Measurements from ENCODE around the gene OTUD4. TPM values are rescaled to one million over a fixed set of nuclear protein-coding genes. Genes with fewer than 3 reads are reported as not detected.
A peak's percentile ranks its signal among the peaks of the same experiment; 100 is the strongest.
"Not testable (repeated sequence)": the region's sequence is repeated elsewhere in the genome, so short reads cannot be mapped to it uniquely, and the experiment has no call there.

Gene OTUD4
- polyA plus RNA-seq, 3 donors from 2014 or later = 3.0 to 13.0 (median 8.2) TPM

DNA sequence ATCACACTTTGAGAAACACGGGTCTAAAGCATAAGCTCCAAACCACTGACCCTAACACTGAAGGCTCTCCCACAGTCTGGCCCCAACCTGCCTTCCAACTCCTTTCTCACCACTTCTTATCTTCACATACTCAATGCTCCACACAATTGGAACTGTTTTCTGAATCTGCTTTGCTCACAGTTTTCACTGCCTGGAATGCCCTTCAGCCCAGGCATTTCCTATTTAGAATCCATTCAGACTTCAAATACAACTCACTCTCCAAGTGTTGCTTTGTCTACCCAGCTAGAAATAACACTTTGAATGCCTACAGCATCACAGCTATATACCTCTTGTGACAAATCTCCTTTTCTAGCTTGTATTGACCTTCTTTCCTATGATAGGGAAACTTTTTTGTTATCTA is 10.2 kb downstream of the OTUD4 start:
- H3K4me1 Mint-ChIP-seq = peaks cover 29 to 65% of the 10 kb centered on the region in 2 donors
- no peak for DNase-seq
- H3K27me3 Mint-ChIP-seq (ENCODE audit: low read depth in 3 of 3) = peaks cover 0 to 4% (median 0%) of the 10 kb centered on the region in 3 donors
- peaks cover 13 to 18% (median 15%) of the 10 kb centered on the region in 3 donors for H3K36me3 Mint-ChIP-seq
- no peak overlapping the region for H3K4me3 Mint-ChIP-seq
- H3K9me3 Mint-ChIP-seq = no peaks in the 10 kb centered on the region
- peak overlapping the region in 5 of 6 donors; percentile 3 to 87 (median 17) for H3K27ac Mint-ChIP-seq

DNA sequence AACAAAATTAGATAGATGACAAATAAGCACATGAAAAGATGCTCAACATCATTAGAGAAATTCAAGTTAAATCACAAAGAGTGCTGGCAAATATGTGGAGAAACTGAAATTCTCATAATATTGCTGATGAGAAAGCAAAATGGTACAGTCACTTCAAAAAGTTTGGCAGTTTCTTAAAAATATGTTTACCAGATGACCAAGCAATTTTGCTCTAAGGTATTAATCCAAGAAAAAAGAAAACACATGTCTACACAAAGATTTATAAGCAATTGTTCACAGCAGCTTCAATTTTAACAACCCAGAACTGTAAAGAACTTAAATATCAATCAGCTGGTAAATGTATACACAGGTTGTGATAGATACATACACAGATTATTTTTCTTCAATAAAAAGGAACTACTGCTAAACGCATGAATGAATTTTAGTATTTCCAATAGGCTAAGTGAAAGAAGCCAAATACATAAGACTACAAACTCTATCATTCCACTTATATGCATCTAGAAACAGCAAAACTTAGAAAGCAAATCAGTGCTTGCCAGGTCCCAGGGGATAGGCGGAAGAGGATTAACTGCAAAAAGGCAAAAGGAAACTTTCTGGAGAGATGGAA is 11.7 kb downstream of the OTUD4 start:
- Mint-ChIP-seq H3K4me3 (no peak overlapping the region), H3K27me3 (ENCODE audit: low read depth in 3 of 3) (peaks cover 0 to 4% (median 0%) of the 10 kb centered on the region in 3 donors), H3K36me3 (peaks cover 7 to 18% (median 15%) of the 10 kb centered on the region in 3 donors), H3K27ac (peak overlapping the region in 4 of 6 donors; percentile 41 to 58 (median 46)), H3K9me3 (no peaks in the 10 kb centered on the region), H3K4me1 (peaks cover 18 to 52% of the 10 kb centered on the region in 2 donors)
- no peak for DNase-seq

DNA sequence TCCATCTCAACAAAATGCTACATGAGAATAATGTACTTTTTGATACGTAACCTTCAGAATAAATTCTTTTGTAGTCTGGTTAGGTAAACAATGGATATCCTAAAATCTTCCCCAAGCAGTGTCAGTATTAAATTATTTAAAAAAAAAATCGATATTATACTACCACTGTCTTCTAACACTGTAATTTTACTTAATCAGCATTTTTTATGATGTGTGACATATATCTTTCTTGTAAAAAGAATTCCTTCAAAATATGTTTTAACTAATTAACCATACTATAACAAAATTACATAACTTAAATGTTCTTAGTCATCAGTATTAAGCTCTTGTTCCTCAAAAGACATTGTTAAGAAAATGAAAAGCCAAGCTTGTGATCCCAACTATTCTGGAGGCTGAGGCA is 12.5 kb downstream of the OTUD4 start:
- peaks cover 3 to 22% (median 11%) of the 10 kb centered on the region in 3 donors for H3K36me3 Mint-ChIP-seq
- H3K4me3 Mint-ChIP-seq = no peak overlapping the region
- no peaks in the 10 kb centered on the region for H3K9me3 Mint-ChIP-seq
- peaks cover 15 to 44% of the 10 kb centered on the region in 2 donors for H3K4me1 Mint-ChIP-seq
- H3K27ac Mint-ChIP-seq = no peak overlapping the region
- DNase-seq = no peak
- H3K27me3 Mint-ChIP-seq (ENCODE audit: low read depth in 3 of 3) = peaks cover 0 to 4% (median 0%) of the 10 kb centered on the region in 3 donors

DNA sequence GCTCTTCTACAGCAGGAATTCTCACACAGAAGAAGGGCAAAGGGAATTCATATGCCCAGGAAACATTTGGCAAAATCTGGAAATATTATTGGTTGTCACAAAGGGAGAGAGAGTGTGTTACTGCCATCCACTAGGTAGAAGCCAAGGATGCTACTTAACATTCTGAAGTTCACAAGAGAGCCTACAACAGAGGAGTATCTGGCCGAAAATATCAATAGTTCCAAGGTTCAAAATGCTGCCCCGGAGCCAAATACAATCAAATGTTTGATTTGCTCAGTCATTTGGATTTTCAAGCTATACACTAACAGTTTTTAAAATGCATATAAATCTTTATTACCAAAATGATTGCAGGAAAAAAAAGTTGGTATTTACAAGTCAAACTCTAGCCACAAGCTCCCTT is 18.8 kb downstream of the OTUD4 start:
- Mint-ChIP-seq H3K36me3 (peaks cover 7 to 22% (median 10%) of the 10 kb centered on the region in 3 donors), H3K9me3 (no peaks in the 10 kb centered on the region), H3K27me3 (ENCODE audit: low read depth in 3 of 3) (peaks cover 0 to 2% (median 0%) of the 10 kb centered on the region in 3 donors), H3K27ac (peak overlapping the region in 3 of 6 donors; percentile 9 to 44 (median 18)), H3K4me3 (no peak overlapping the region), H3K4me1 (peaks cover 2 to 8% of the 10 kb centered on the region in 2 donors)
- no peak for DNase-seq

DNA sequence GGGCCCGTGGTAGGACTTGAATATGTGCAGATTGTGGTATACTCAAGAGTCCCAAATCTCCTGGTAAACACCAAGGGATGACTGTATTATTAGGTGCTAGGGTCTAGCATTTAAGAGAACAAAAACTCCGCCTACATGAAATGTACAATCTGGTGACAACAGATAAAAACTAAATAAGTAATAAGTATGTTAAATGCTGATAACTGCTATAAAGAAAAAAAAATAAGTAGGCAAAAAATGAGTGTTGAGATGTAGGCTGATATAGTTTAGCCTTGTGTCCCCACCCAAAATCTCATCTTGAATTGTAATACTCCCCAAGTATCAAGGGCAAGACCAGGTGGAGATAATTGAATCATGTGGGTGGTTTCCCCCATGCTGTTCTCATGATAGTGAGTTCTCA is 23.4 kb downstream of the OTUD4 start:
- Mint-ChIP-seq H3K27ac (no peak overlapping the region), H3K9me3 (no peaks in the 10 kb centered on the region), H3K27me3 (ENCODE audit: low read depth in 3 of 3) (peaks cover 0 to 2% (median 0%) of the 10 kb centered on the region in 3 donors), H3K4me1 (peaks cover 0 to 7% of the 10 kb centered on the region in 2 donors), H3K36me3 (peaks cover 13 to 20% (median 18%) of the 10 kb centered on the region in 3 donors), H3K4me3 (no peak overlapping the region)
- DNase-seq = no peak

DNA sequence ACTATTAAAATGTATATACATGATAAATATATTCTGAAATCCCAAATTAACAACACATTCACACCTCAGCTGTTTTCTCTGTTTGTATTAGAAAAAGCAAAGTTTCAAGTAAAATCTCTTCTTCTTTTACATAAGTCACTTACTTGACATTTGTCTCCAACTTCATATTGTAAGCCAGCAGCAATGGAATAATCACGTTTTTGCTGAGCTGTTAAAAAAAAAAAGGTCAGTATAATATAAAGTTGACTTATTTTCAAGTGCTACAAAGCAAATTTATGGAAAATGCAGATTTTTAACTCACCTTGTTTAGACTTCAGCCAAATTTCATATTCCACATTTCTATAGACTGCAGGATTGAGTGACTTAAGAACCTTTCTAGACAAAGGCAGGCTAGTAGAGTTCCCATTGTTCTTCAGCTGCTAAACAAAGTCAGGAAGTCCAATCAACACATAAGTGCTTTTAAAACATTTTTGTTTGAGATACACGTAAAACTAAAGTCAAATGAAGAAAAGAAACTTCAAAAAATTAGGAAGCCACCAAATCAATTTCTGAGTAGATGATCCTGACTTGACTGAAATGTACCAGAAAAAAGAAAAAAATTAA is 25.0 kb downstream of the OTUD4 start:
- Mint-ChIP-seq H3K27ac (no peak overlapping the region), H3K27me3 (ENCODE audit: low read depth in 3 of 3) (peaks cover 0 to 2% (median 0%) of the 10 kb centered on the region in 3 donors), H3K4me3 (no peak overlapping the region)

GRCh38 chr4:145154573-145154972 is 25.8 kb downstream of the OTUD4 start:
- no peak overlapping the region for H3K27ac Mint-ChIP-seq
- peak in 2 of 3 donors; percentile 11 to 18 for DNase-seq

More for the DNA sequence above, 25.0 kb downstream of the OTUD4 start:
- peaks cover 9 to 20% (median 18%) of the 10 kb centered on the region in 3 donors for H3K36me3 Mint-ChIP-seq
- no peak for DNase-seq
- peaks cover 0 to 7% of the 10 kb centered on the region in 2 donors for H3K4me1 Mint-ChIP-seq
- no peaks in the 10 kb centered on the region for H3K9me3 Mint-ChIP-seq

DNA sequence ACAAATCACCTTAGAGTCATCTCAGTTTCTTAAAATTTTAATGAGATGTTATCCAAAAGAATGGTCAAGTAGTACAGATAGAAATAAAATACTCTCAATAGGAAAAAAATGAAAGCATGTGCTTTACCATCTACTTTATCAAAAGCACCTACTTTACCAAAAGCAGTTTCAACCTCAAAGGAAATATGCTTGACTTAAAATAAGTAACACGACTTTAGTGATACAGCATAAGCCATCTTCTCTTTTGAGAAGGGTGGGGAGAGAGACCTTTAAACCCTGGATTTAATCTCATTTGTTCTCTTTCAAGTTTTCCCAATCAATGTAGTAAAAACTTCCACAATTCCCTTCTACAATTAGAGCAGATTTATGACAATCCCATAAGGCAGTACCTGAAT is 26.5 kb downstream of the OTUD4 start:
- Mint-ChIP-seq H3K36me3 (peaks cover 11 to 34% (median 33%) of the 10 kb centered on the region in 3 donors), H3K9me3 (no peaks in the 10 kb centered on the region), H3K27ac (peak overlapping the region in 1 of 6 donors; percentile 25), H3K27me3 (ENCODE audit: low read depth in 3 of 3) (peaks cover 0 to 2% (median 0%) of the 10 kb centered on the region in 3 donors), H3K4me3 (no peak overlapping the region), H3K4me1 (no peaks in the 10 kb centered on the region)
- DNase-seq = no peak

More at GRCh38 chr4:145154573-145154972, 25.8 kb downstream of the OTUD4 start:
- H3K36me3 Mint-ChIP-seq = peaks cover 9 to 28% (median 26%) of the 10 kb centered on the region in 3 donors
- no peaks in the 10 kb centered on the region for H3K9me3 Mint-ChIP-seq
- no peak overlapping the region for H3K4me3 Mint-ChIP-seq
- peaks cover 0 to 4% of the 10 kb centered on the region in 2 donors for H3K4me1 Mint-ChIP-seq
- H3K27me3 Mint-ChIP-seq (ENCODE audit: low read depth in 3 of 3) = peaks cover 0 to 2% (median 0%) of the 10 kb centered on the region in 3 donors

DNA sequence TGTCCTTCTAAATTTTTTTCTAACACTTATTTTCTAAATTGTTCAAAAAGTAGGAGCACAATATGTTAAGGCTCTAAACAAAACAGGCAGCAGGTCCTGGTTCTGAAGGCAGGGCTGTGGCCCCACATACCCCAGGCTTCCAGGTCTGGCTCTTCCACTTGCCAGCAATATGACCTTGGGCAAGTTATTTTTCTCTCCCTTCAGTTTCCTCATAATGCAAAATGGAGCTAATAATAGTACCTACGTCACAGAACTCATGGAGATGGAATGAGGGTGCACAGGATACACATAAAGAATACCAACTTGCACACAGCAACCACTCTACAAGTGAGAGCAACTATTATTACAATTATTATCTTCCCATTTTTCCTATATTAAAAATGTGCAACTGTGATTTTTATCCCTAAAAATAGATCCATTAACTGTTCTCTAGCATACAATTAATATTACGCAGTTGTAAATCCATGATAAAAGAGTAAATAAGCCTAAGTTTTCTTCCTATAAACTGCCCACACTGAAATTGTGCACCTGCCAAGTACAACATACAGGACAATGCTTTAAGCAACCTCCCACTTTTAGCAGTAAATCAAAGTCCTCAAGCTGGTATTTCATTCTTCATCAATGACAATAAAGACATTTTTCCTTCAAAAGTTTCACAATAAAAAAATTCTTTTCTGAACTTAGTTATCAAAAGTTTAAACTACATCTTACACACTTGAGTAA is 27.0 kb downstream of the OTUD4 start:
- Mint-ChIP-seq H3K9me3 (no peaks in the 10 kb centered on the region), H3K4me1 (no peaks in the 10 kb centered on the region), H3K4me3 (no peak overlapping the region), H3K36me3 (peaks cover 15 to 34% (median 30%) of the 10 kb centered on the region in 3 donors), H3K27me3 (ENCODE audit: low read depth in 3 of 3) (peaks cover 0 to 2% (median 0%) of the 10 kb centered on the region in 3 donors), H3K27ac (no peak overlapping the region)
- DNase-seq = no peak

DNA sequence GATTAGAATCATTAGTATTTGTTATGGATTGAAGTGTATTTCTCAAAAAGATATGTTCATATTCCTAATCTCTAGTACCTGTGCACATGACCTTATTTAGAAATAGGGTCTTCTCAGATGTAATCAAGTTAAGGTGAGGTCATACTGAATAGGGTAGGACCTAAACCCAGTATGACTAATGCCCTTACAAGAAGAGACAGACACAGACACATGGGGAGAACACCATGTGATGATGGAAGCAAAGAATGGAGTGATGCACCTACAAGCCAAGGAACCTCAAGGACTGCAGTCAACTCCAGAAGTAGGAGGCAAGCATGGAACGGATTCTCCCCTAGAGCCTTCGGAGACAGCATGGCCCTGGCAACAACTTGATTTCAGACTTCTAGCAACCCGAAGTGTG is 31.4 kb downstream of the OTUD4 start:
- H3K4me1 Mint-ChIP-seq = peaks cover 0 to 5% of the 10 kb centered on the region in 2 donors
- H3K36me3 Mint-ChIP-seq = peaks cover 30 to 53% (median 50%) of the 10 kb centered on the region in 3 donors
- no peak for DNase-seq
- H3K4me3 Mint-ChIP-seq = no peak overlapping the region
- no peaks in the 10 kb centered on the region for H3K9me3 Mint-ChIP-seq
- peak overlapping the region in 1 of 6 donors; percentile 46 for H3K27ac Mint-ChIP-seq
- H3K27me3 Mint-ChIP-seq (ENCODE audit: low read depth in 3 of 3) = peaks cover 0 to 5% (median 0%) of the 10 kb centered on the region in 3 donors

GRCh38 chr4:145136219-145136618 is 44.2 kb downstream of the OTUD4 start:
- Mint-ChIP-seq H3K27ac (peak overlapping the region in 5 of 6 donors; percentile 53 to 70 (median 57)), H3K4me3 (peak overlapping the region; percentile 2 to 61 (median 27)), H3K4me1 (peaks cover 20 to 30% of the 10 kb centered on the region in 2 donors), H3K36me3 (peaks cover 8 to 34% (median 20%) of the 10 kb centered on the region in 3 donors)
- H3K27me3 Mint-ChIP-seq (ENCODE audit: low read depth in 3 of 3); H3K9me3 Mint-ChIP-seq: not testable (repeated sequence)
- peak in 1 of 3 donors; percentile 7 for DNase-seq

DNA sequence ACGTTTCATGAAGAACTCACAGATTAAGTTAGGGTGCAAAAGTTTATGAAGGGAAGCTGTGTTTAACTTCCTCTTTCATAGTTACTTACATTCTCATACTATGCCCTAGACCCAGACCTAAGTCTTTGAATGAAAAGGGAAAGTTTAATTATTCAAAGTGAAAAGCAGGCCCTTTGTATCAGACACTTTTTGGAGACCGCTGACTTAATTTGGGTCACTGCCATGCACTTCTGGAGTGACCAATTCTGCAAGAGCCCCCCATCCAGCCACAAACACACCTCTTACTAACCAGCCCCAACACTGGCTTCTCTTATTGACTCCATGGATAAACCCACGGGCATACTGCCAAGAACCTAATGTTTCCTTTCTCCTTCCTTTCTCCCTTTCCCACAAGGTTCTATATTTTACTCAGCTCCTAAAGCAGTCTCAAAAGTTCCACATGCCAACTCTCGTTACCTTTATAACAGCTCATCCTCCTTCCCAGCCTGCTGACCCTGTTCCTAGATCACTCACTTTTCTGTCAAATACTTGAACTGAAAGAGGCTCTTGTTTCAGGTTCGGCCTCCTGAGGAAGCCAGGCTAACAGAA is 47.8 kb downstream of the OTUD4 start:
- H3K4me1 Mint-ChIP-seq = peaks cover 22 to 36% of the 10 kb centered on the region in 2 donors
- no peak overlapping the region for H3K4me3 Mint-ChIP-seq
- DNase-seq = no peak
- no peaks in the 10 kb centered on the region for H3K9me3 Mint-ChIP-seq
- peak overlapping the region; percentile 4 to 71 (median 39) for H3K27ac Mint-ChIP-seq
- H3K36me3 Mint-ChIP-seq = peaks cover 0 to 14% (median 11%) of the 10 kb centered on the region in 3 donors
- H3K27me3 Mint-ChIP-seq (ENCODE audit: low read depth in 3 of 3) = peaks cover 0 to 4% (median 0%) of the 10 kb centered on the region in 3 donors

DNA sequence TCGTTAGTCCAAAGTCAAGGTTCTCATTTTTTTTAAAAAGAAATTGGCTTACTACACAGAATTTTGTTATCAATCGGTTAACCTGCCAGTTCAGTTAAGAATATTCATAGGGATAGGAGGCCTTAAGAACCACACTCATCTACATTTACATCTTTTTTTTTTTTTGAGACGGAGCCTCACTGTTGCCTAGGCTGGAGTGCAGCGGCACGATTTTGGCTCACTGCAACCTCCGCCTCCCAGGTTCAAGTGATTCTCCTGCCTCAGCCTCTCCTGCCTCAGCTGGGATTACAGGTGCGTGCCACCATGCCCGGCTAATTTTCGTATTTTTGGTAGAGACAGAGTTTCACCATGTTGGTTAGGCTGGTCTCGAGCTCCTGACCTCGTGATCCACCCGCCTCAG is 48.5 kb downstream of the OTUD4 start:
- Mint-ChIP-seq H3K4me1 (peaks cover 19 to 36% of the 10 kb centered on the region in 2 donors), H3K36me3 (peaks cover 0 to 10% (median 8%) of the 10 kb centered on the region in 3 donors), H3K27me3 (ENCODE audit: low read depth in 3 of 3) (peaks cover 0 to 3% (median 0%) of the 10 kb centered on the region in 3 donors), H3K4me3 (no peak overlapping the region), H3K9me3 (no peaks in the 10 kb centered on the region), H3K27ac (peak overlapping the region in 1 of 6 donors; percentile 58)
- DNase-seq = no peak

Measured in immature natural killer cell (primary cell).